Adrenal gland (tissue), 12 donors: Measurements from ENCODE around the gene CLCN7. TPM values are rescaled to one million over a fixed set of nuclear protein-coding genes. Genes with fewer than 3 reads are reported as not detected.

ENCODE experiments used
- DNase-seq, 7 donors: peaks; one replicate each; pipeline ENCODE4 v3.0.0-alpha.2; 2019 to 2020
- H3K27ac ChIP-seq, 5 donors: fragments of 200-600 bp; sonication (generic) in 4 of 5; 1 replicate in 3 of 5; 2 replicates in 2 of 5; pipeline versions ENCODE4 v1.5.1 to v1.8.0; 2016 to 2020; ENCODE audit warnings: mild to moderate bottlenecking in 1 of 5
- H3K27me3 ChIP-seq: fragments of 200-600 bp; 2 replicates; pipeline ENCODE4 v1.8.0; 2021
- H3K36me3 ChIP-seq, 2 donors: fragments of 200-600 bp; replicated peaks in 1 of 2; 1 replicate in 1 of 2; 2 replicates in 1 of 2; pipeline versions ENCODE4 v1.5.1 to v1.8.0; 2018 to 2022
- H3K4me1 ChIP-seq, 2 donors: fragments of 200-600 bp; replicated peaks in 1 of 2; 1 replicate in 1 of 2; 2 replicates in 1 of 2; pipeline versions ENCODE4 v1.5.1 to v1.8.0; 2018 to 2021
- H3K4me3 ChIP-seq, 4 donors: fragments of 200-600 bp; sonication (generic) in 3 of 4; one replicate each; pipeline ENCODE4 v1.5.1; 2016 to 2018
- H3K9me3 ChIP-seq, 3 donors: fragments of 200-600 bp; sonication (generic) in 1 of 3; replicated peaks in 1 of 3; 1 replicate in 2 of 3; 2 replicates in 1 of 3; pipeline versions ENCODE4 v1.5.1 to v1.8.0; 2016 to 2021
- POLR2A ChIP-seq, 2 donors: fragments of 450-650 bp; IDR thresholded peaks; one replicate each; pipeline ENCODE4 v1.6.1; 2017; ENCODE audit warnings: antibody characterized with exemption in 2 of 2, mild to moderate bottlenecking in 2 of 2, moderate library complexity in 1 of 2
- WGBS, 4 donors: extraction: QIAGEN DNeasy Blood & Tissue Kit in 2 of 4; methylation state at CpG; one replicate each; pipeline versions ENCODE4 v1.1.5 to v1.1.7; 2013 to 2017; 5-methylcytosine and 5-hydroxymethylcytosine counted together
- intact Hi-C, 2 donors: fragments of 100-400 bp; cut with DNase I; formaldehyde crosslinking; loops; one replicate each; pipeline versions ENCODE4 v1.14.1 to v1.15.0; 2022 to 2023
- polyA plus RNA-seq, 3 donors: library from polyadenylated mRNA; stranded (reverse); fragments of 200-250 nt in 2 of 3; fragments of 350-450 nt in 1 of 3; fragmentation: Illumina TruSeq in 1 of 3; extraction: RNeasy Lipid Tissue Mini Kit (QIAGEN cat#74804) in 1 of 3; gene quantifications; one replicate each; pipeline ENCODE4 v1.2.3, GENCODE V29; 2013 to 2014
- total RNA-seq, 9 donors: library from RNA; depleted of rRNA in 4 of 9; stranded (reverse); fragments of >200 nt in 4 of 9; fragments of 120-200 nt in 1 of 9; fragmentation: NEBNext Ultra II Directional in 1 of 9; extraction: Animal tissue kit (Norgen Biotek cat#: 25700) in 1 of 9; gene quantifications; one replicate each; pipeline versions ENCODE4 v1.1.0 to v1.2.4, GENCODE V29; 2013 to 2023
- TF ChIP-seq, protein P1 (sequence below), 6 experiments: fragments of 450-650 bp in 4 of 6; fragments of 200-600 bp in 2 of 6; sonication (generic) in 1 of 6; IDR thresholded peaks; 1 replicate in 5 of 6; 2 replicates in 1 of 6; pipeline versions ENCODE4 v1.5.1 to v1.8.0; 2016 to 2021; ENCODE audit warnings: antibody characterized with exemption in 6 of 6, mild to moderate bottlenecking in 2 of 6, moderate library complexity in 1 of 6
- donor health status: healthy with polysubstance abuse.
- donor health status: Bipolar disorder and iron deficiency.
- donor health status: DM: yes; HTN: yes; CAD: no.
- donor health status: DM: no; HTN: no; CAD: no.
- donor health status: DM: no; HTN: no; CAD: no.
- donor health status: DM: yes; HTN: yes; CAD: no.

Gene CLCN7
- total and polyA plus RNA-seq, 12 donors: 25.3 to 369 (median 127) TPM

DNA sequence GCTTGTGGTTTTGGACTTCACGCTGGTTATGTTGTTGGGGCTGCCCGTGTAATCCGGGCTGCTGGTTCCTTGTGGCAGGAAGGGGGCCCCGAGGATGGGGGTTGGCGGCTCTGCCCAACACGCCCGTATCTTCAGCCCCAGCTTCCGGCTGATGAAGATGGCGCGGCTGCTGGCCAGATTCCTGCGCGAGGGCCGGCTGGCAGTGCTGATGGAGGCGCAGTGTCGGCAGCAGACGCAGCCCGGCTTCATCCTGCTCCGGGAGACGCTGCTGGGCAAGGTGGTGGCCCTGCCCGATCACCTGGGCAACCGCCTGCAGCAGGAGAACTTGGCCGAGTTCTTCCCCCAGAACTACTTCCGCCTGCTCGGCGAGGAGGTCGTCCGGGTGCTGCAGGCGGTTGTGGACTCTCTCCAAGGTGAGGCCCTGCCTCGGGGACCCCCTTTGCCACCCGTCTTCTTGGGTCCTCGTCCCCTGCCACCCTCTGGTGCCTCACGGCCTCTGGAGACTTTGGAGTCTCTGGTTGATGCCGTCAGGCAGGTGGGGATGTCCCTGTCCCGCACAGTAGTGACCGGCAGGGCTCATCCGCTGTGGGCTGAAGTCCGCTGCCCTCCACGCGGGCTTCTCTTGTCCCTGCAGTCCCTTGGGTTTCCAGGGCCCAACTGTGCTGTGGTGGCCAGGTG lies 20.5 kb upstream of the CLCN7 start:
- no peak for TF ChIP-seq POLR2A (IDR thresholded peaks at IDR 0.05)
- TF ChIP-seq, protein P1, sequence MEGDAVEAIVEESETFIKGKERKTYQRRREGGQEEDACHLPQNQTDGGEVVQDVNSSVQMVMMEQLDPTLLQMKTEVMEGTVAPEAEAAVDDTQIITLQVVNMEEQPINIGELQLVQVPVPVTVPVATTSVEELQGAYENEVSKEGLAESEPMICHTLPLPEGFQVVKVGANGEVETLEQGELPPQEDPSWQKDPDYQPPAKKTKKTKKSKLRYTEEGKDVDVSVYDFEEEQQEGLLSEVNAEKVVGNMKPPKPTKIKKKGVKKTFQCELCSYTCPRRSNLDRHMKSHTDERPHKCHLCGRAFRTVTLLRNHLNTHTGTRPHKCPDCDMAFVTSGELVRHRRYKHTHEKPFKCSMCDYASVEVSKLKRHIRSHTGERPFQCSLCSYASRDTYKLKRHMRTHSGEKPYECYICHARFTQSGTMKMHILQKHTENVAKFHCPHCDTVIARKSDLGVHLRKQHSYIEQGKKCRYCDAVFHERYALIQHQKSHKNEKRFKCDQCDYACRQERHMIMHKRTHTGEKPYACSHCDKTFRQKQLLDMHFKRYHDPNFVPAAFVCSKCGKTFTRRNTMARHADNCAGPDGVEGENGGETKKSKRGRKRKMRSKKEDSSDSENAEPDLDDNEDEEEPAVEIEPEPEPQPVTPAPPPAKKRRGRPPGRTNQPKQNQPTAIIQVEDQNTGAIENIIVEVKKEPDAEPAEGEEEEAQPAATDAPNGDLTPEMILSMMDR (IDR thresholded peaks at IDR 0.05): no peak
- Histone ChIP-seq H3K36me3 (peaks cover 0 to 48% of the 10 kb centered on the region in 2 donors), H3K27ac (peak overlapping the region in 1 of 5 donors; percentile 91), H3K4me1 (peaks cover 9 to 17% of the 10 kb centered on the region in 2 donors), H3K27me3 (no peaks in the 10 kb centered on the region), H3K9me3 (no peaks in the 10 kb centered on the region), H3K4me3 (no peak overlapping the region)
- WGBS, 4 donors: 87 to 94% (median 90%) methylated on average over 12 to 39 of the region's 39 CpGs
- intact Hi-C loops: no loop called here
- no peak for DNase-seq

DNA sequence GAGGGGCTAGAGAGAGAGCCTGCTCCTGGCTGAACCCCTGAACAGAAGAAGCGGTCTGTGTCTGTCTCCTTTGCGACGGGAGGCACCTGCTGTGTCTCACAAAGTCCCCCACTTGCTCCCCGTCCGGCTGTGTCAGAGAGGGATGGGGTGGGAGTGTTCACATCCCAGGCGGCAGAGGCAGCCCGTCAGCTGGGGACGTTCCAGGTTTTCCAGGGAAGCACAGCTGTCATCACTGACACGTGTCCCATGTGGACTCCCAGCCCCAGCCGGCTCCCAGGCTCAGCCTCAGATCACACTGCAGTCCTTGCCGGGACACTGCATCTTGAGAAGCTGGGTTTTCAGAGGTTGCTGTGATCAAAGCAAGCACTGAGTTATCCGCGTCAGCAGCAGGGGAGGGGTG lies 19.9 kb upstream of the CLCN7 start:
- no peaks in the 10 kb centered on the region for H3K9me3 ChIP-seq
- H3K4me3 ChIP-seq: no peak overlapping the region
- DNase-seq: no peak
- intact Hi-C loops: no loop called here
- WGBS, 4 donors: 68 to 93% (median 72%) methylated on average over 5 to 13 of the region's 13 CpGs
- H3K4me1 ChIP-seq: peaks cover 9 to 17% of the 10 kb centered on the region in 2 donors
- H3K27ac ChIP-seq: peak overlapping the region in 1 of 5 donors; percentile 91
- peaks cover 0 to 42% of the 10 kb centered on the region in 2 donors for H3K36me3 ChIP-seq
- TF ChIP-seq, protein P1 (IDR thresholded peaks at IDR 0.05): no peak
- no peak for TF ChIP-seq POLR2A (IDR thresholded peaks at IDR 0.05)
- no peaks in the 10 kb centered on the region for H3K27me3 ChIP-seq

DNA sequence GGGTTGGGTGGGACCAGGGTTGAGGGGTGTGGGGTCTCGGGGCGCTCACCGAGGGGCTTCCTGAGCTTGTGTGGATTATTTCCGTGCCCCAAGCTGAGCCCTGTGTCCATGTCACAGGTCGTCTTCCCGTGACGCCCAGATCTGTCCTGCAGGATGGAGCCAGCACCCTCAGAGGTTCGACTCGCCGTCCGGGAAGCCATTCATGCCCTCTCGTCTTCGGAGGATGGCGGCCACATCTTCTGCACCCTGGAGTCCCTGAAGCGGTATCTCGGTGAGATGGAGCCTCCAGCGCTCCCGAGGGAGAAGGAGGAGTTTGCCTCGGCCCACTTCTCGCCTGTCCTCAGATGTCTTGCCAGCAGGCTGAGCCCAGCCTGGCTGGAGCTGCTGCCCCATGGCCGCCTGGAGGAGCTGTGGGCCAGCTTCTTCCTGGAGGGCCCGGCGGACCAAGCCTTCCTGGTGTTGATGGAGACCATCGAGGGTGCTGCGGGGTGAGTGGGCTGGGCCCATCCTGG lies 19.4 kb upstream of the CLCN7 start:
- DNase-seq: peak; percentile 61 to 85 (median 82)
- Histone ChIP-seq H3K4me1 (peaks cover 9 to 17% of the 10 kb centered on the region in 2 donors), H3K27me3 (no peaks in the 10 kb centered on the region), H3K4me3 (peak overlapping the region in 2 of 4 donors; percentile 68 to 69), H3K9me3 (no peaks in the 10 kb centered on the region), H3K27ac (peak overlapping the region in 4 of 5 donors; percentile 62 to 91 (median 76)), H3K36me3 (peaks cover 0 to 37% of the 10 kb centered on the region in 2 donors)
- WGBS, 4 donors: 16 to 41% (median 20%) methylated on average over 3 to 25 of the region's 25 CpGs
- TF ChIP-seq POLR2A (IDR thresholded peaks at IDR 0.05): no peak
- TF ChIP-seq, protein P1 (IDR thresholded peaks at IDR 0.05): peak; percentile 27 to 74 (median 59)
- intact Hi-C loops: no loop called here

DNA sequence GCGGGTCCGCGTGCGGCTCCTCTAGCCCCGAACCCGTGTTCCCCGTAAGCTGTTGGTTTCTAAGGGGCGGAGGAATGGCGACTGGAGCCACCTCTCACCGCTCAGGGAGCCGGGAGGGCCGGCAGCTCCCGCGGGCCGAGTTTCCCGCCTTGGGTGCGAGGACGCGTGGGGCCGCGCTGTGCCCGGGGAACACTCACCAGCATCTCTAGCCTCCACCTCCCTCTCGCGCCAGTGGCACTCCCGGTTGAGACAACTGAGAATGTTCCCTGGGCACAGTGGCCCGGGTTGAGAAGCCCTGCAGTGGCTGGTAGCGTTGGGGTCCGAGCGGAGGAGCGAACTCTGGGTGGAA lies 18.9 kb upstream of the CLCN7 start:
- intact Hi-C loops: no loop called here
- Histone ChIP-seq H3K27me3 (no peaks in the 10 kb centered on the region), H3K36me3 (peaks cover 0 to 32% of the 10 kb centered on the region in 2 donors), H3K4me1 (peaks cover 9 to 17% of the 10 kb centered on the region in 2 donors), H3K27ac (peak overlapping the region in 4 of 5 donors; percentile 62 to 91 (median 76)), H3K9me3 (no peaks in the 10 kb centered on the region), H3K4me3 (peak overlapping the region; percentile 32 to 69 (median 54))
- DNase-seq: peak in 1 of 7 donors; percentile 36
- TF ChIP-seq, protein P1 (IDR thresholded peaks at IDR 0.05): no peak
- TF ChIP-seq POLR2A (IDR thresholded peaks at IDR 0.05): no peak
- 0 to 1% (median 1%) methylated on average over 3 to 30 of the region's 30 CpGs for WGBS, 4 donors
